Hair follicular keratinocyte (primary cell): ENCODE data around the gene INSIG1. TPM values are rescaled to one million over a fixed set of nuclear protein-coding genes. Genes with fewer than 3 reads are reported as not detected.

Source experiments
- total RNA-seq: library from RNA; depleted of rRNA; stranded (reverse); fragments of >200 nt; gene quantifications from 2 replicates; pipeline ENCODE4 v1.2.3, GENCODE V29; 2015

Gene INSIG1
- total RNA-seq, result 141 and 196 TPM in 2 replicates

DNA sequence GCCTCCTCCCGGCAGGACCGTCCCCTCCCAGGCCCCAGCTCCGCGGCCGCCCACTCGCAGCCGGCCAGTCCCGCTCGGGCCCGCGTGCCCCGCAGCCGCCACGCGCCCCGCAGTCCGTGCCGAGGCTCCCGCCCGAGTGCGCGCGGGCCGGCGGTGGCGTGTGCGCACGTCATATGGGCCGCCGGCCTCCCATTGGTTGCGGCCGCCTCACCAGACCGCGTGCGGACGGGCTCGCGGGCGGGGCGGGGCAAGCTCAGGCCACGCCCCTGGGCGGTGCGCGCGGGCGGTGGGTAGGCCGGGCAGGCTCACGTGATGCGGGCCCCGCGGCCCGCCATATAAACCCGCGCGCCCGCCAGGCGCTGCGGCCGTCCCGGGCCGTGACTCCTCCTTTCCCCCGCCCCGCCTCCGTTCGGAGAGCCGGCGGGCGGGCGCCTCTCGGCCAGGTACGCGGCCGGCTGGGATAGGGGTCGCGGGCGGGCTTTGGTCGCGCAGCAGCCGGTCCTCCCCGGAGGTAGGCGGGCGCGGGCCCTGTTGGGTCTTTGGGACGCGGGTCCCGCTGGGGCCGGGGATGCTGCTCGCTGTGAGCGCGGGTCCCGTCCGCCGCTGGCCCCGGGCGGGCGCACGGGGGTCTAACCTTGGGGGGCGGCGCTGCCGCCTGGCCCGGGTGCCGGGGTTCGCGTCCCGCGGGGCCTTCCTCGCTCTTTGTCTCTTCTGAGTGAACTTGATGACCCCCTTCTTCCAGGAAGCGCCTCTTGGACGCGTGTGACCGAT, at the start of gene INSIG1:
Gene INSIG1, plus strand, starts transcription at position 362 of the 771 bp plus-strand sequence. Its CDS starts 408 bp downstream, at position 770.

Other genes starting within 250 kb of the INSIG1 start
- gene HTR5A, start 227.6 kb upstream of the INSIG1 start, total RNA-seq, result not detected in 2 replicates
- gene EN2, start 160.3 kb downstream of the INSIG1 start, total RNA-seq, result not detected in 2 replicates
- not detected in 2 replicates for gene CNPY1, start 248.7 kb downstream of the INSIG1 start, total RNA-seq